ENCODE data around the gene CORO7.

- no peak for TF ChIP-seq CTCF (conservative IDR thresholded peaks at IDR 0.05 in 1 of 2, IDR thresholded peaks at IDR 0.05 in 1 of 2; ENCODE audit: extremely low read depth in 1 of 2, insufficient read depth in 1 of 2, low read depth in 1 of 2, low read length in 2 of 2)
- no peak for TF ChIP-seq EZH2 (IDR thresholded peaks at IDR 0.05; ENCODE audit: borderline replicate concordance, low read length)
These were observed 83.6 kb downstream of the CORO7 start for GRCh38 chr16:4332623-4333307.
